SU-DHL-6 (cell line): ENCODE results near the gene CINP.

ENCODE experiments used
- H2AFZ ChIP-seq: fragments of 200-600 bp; sonication (generic); 2 replicates; pipeline ENCODE4 v1.6.1; 2014; ENCODE audit warnings: low read depth, mild to moderate bottlenecking, moderate library complexity, mixed read lengths, antibody characterized with exemption, low read length; ENCODE audit not compliant: severe bottlenecking
- H3F3A ChIP-seq: fragments of 200-600 bp; shearing (Covaris generic); 2 replicates; pipeline ENCODE4 v1.6.0; 2016; ENCODE audit warnings: antibody characterized with exemption, mild to moderate bottlenecking; ENCODE audit not compliant: insufficient read depth
- H3K27ac ChIP-seq: fragments of 200-600 bp; sonication (generic); 2 replicates; pipeline ENCODE4 v1.5.1; 2016; ENCODE audit warnings: low read depth, mild to moderate bottlenecking, low read length, moderate library complexity, mixed read lengths
- H3K27me3 ChIP-seq: fragments of 200-600 bp; sonication (generic), shearing (Covaris generic); 2 replicates; pipeline ENCODE4 v1.6.0; 2014; ENCODE audit warnings: mild to moderate bottlenecking, low read length
- H3K36me3 ChIP-seq: fragments of 200-600 bp; sonication (generic); 2 replicates; pipeline ENCODE4 v1.6.1; 2014; ENCODE audit warnings: mild to moderate bottlenecking, low read length, mixed read lengths
- H3K4me2 ChIP-seq: fragments of 300-600, 200-600 bp; shearing (Covaris generic), sonication (generic); 2 replicates; pipeline ENCODE4 v1.6.0; 2014; ENCODE audit warnings: low read length, low read depth, mild to moderate bottlenecking; ENCODE audit not compliant: poor library complexity, severe bottlenecking
- H3K4me3 ChIP-seq: fragments of 200-600 bp; sonication (generic); 2 replicates; pipeline ENCODE4 v1.5.1; 2014; ENCODE audit warnings: antibody characterized with exemption, low read length, mild to moderate bottlenecking, mixed read lengths; ENCODE audit not compliant: insufficient read depth, poor library complexity, severe bottlenecking
- H3K79me2 ChIP-seq: fragments of 200-600 bp; sonication (generic); 2 replicates; pipeline ENCODE4 v1.6.1; 2014; ENCODE audit warnings: mild to moderate bottlenecking, low read length, moderate library complexity; ENCODE audit not compliant: insufficient read depth
- H3K9ac ChIP-seq: fragments of 200-600 bp; sonication (generic); 2 replicates; pipeline ENCODE4 v1.7.0; 2014; ENCODE audit warnings: mild to moderate bottlenecking, low read length
- H3K9me2 ChIP-seq: fragments of 200-600 bp; sonication (generic); replicated peaks from 2 replicates; pipeline ENCODE4 v1.6.1; 2014; ENCODE audit warnings: low read length; ENCODE audit not compliant: insufficient read depth
- H3K9me3 ChIP-seq: fragments of 200-600 bp; sonication (generic); 2 replicates; pipeline ENCODE4 v1.6.1; 2014; ENCODE audit warnings: low read length, mixed read lengths; ENCODE audit not compliant: insufficient read depth
- H4K20me1 ChIP-seq: fragments of 200-600 bp; sonication (generic); 2 replicates; pipeline ENCODE4 v1.6.1; 2014; ENCODE audit warnings: low read depth, mild to moderate bottlenecking, antibody characterized with exemption, low read length, moderate library complexity, mixed read lengths
- EZH2phosphoT487 ChIP-seq: fragments of 200-600 bp; sonication (generic), shearing (Covaris generic); conservative IDR thresholded peaks from 2 replicates; pipeline ENCODE4 v1.6.1; 2018; ENCODE audit warnings: mild to moderate bottlenecking, antibody characterized with exemption, low read length, moderate library complexity, mixed read lengths
- TF ChIP-seq, protein P1 (sequence below): fragments of 200-600 bp; sonication (generic); IDR thresholded peaks from one replicate; pipeline ENCODE4 v1.5.1; 2017; ENCODE audit warnings: antibody characterized with exemption, mild to moderate bottlenecking, low read length, moderate library complexity; ENCODE audit not compliant: insufficient read depth, poor library complexity, severe bottlenecking

Gene CINP

DNA sequence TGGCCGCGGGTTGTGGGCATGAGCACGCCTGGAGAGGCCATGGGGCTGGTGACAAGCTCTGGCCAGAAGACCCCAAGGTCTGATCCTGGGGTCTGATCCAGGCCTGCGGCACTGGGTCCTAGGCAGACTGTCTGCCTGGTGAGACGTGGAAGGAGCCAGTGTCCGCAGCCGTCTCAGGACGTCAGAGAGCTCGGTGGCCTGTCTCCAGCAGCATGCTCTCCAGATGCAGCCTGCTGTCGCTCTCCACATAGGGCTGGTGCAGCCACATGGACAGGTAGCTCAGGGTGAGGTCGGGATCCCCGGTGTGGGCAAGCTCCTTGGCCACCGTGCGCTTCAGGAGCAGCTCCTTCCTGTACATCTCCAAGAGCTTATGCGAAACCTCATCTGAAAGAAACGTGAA lies 14.3 kb downstream of the CINP start:
- no peak overlapping the region for H3K4me3 ChIP-seq
- H2AFZ ChIP-seq, result no peak overlapping the region
- H3K27me3 ChIP-seq, result no peaks in the 10 kb centered on the region
- H4K20me1 ChIP-seq, result no peaks in the 10 kb centered on the region
- TF ChIP-seq, protein P1, sequence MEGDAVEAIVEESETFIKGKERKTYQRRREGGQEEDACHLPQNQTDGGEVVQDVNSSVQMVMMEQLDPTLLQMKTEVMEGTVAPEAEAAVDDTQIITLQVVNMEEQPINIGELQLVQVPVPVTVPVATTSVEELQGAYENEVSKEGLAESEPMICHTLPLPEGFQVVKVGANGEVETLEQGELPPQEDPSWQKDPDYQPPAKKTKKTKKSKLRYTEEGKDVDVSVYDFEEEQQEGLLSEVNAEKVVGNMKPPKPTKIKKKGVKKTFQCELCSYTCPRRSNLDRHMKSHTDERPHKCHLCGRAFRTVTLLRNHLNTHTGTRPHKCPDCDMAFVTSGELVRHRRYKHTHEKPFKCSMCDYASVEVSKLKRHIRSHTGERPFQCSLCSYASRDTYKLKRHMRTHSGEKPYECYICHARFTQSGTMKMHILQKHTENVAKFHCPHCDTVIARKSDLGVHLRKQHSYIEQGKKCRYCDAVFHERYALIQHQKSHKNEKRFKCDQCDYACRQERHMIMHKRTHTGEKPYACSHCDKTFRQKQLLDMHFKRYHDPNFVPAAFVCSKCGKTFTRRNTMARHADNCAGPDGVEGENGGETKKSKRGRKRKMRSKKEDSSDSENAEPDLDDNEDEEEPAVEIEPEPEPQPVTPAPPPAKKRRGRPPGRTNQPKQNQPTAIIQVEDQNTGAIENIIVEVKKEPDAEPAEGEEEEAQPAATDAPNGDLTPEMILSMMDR, result no peak
- no peak for TF ChIP-seq EZH2phosphoT487
- no peaks in the 10 kb centered on the region for H3K79me2 ChIP-seq
- H3K9me2 ChIP-seq, result no peaks in the 10 kb centered on the region
- no peak overlapping the region for H3K9ac ChIP-seq
- H3K27ac ChIP-seq, result no peak overlapping the region
- H3K9me3 ChIP-seq, result no peaks in the 10 kb centered on the region
- no peak overlapping the region for H3K4me2 ChIP-seq
- H3K36me3 ChIP-seq, result 0 out of 2 replicates have a peak, but pooled peaks cover 2% of the 10 kb centered on the region
- H3F3A ChIP-seq, result no peaks in the 10 kb centered on the region

DNA sequence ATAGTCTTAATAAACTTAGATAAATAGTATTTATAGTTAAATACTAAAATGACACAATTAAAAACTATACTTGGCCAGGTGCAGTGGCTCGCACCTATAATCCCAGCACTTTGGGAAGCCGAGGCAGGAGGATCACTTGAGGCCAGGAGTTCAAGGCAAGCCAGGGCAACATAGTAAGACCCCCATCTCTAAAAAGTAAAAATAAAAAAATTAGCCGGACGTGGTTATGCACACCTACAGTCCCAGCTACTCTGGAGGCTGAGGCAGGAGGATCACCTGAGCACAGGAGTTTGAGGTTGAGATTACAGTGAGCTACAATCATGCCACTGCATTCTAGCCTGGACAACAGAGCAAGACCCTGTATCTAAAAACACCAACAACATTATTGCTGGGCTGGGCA lies 16.0 kb downstream of the CINP start:
- Histone ChIP-seq H3K4me2 (no peak overlapping the region), H3K9me2 (no peaks in the 10 kb centered on the region), H3K9me3 (no peaks in the 10 kb centered on the region), H3K27me3 (no peaks in the 10 kb centered on the region), H2AFZ (no peak overlapping the region), H3F3A (no peaks in the 10 kb centered on the region), H4K20me1 (no peaks in the 10 kb centered on the region), H3K9ac (no peak overlapping the region), H3K79me2 (no peaks in the 10 kb centered on the region), H3K4me3 (no peak overlapping the region), H3K27ac (no peak overlapping the region), H3K36me3 (no peaks in the 10 kb centered on the region)
- TF ChIP-seq EZH2phosphoT487, result no peak
- TF ChIP-seq, protein P1, result no peak

DNA sequence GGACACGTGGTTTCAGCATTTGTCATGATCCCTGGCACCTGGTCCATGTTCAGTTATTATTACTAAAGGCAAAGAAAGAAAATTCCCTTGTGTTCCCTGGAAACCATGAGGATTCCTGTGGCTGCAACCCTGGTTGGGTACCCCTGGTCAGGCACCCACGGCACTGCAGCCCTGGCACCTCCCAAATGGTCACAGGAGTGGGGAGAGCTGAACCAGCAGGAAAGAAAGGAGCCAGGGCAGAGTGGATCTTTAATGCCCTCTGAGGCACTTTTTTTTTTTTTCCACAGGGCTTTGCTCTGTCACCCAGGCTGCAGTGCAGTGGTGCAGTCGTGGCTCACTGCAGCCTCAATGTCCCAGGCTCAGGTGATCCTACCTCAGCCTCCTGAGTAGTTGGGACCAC lies 17.5 kb downstream of the CINP start:
- no peaks in the 10 kb centered on the region for H3K36me3 ChIP-seq
- H3K79me2 ChIP-seq, result no peaks in the 10 kb centered on the region
- TF ChIP-seq EZH2phosphoT487, result no peak
- TF ChIP-seq, protein P1, result no peak
- H3K4me2 ChIP-seq, result no peak overlapping the region
- no peaks in the 10 kb centered on the region for H3F3A ChIP-seq
- H3K27ac ChIP-seq, result no peak overlapping the region
- no peaks in the 10 kb centered on the region for H3K27me3 ChIP-seq
- no peaks in the 10 kb centered on the region for H3K9me3 ChIP-seq
- H3K9ac ChIP-seq, result no peak overlapping the region
- no peak overlapping the region for H3K4me3 ChIP-seq
- H4K20me1 ChIP-seq, result no peaks in the 10 kb centered on the region
- H2AFZ ChIP-seq, result no peak overlapping the region
- H3K9me2 ChIP-seq, result no peaks in the 10 kb centered on the region
